Choroid plexus epithelial cell (primary cell): ENCODE results near the gene MCFD2.

Experiments used
- DNase-seq: peaks from one replicate; pipeline ENCODE4 v3.0.0-alpha.2; 2010; ENCODE audit warnings: low read depth
- H3K4me3 ChIP-seq: 2 replicates; pipeline ENCODE4 v1.5.1; 2011; ENCODE audit warnings: low read depth, mild to moderate bottlenecking, control low read depth, low read length, moderate library complexity
- CTCF ChIP-seq: conservative IDR thresholded peaks from 2 replicates; pipeline ENCODE4 v1.5.1; 2011; ENCODE audit warnings: low read depth, mild to moderate bottlenecking, control low read depth, inconsistent platforms, low read length, moderate library complexity

Gene MCFD2

GRCh38 chr2:46915281-46915810, at the start of gene MCFD2:
Gene MCFD2 (minus strand): TSS chr2:46915806. CDS start chr2:46909171, 6,635 bp downstream.
- peak; percentile 23 for DNase-seq

GRCh38 chr2:46964835-46965560, 49.4 kb upstream of the MCFD2 start:
- no peak overlapping the region for H3K4me3 ChIP-seq
- TF ChIP-seq CTCF = no peak
- DNase-seq = peak; percentile 62

More at GRCh38 chr2:46915281-46915810, at the start of gene MCFD2:
- H3K4me3 ChIP-seq = peak within 1 kb of the TSS; percentile 95
- TF ChIP-seq CTCF = no peak

- no peak overlapping the region for H3K4me3 ChIP-seq
- TF ChIP-seq CTCF = no peak
- peak; percentile 77 for DNase-seq
Measured at GRCh38 chr2:46963941-46964673, 48.5 kb upstream of the MCFD2 start.

GRCh38 chr2:46963210-46963609, 47.6 kb upstream of the MCFD2 start:
- DNase-seq = no peak
- H3K4me3 ChIP-seq = no peak overlapping the region
- TF ChIP-seq CTCF = no peak

GRCh38 chr2:46962751-46963150, 47.1 kb upstream of the MCFD2 start:
- no peak overlapping the region for H3K4me3 ChIP-seq
- TF ChIP-seq CTCF = no peak
- no peak for DNase-seq

- no peak overlapping the region for H3K4me3 ChIP-seq
- no peak for DNase-seq
- TF ChIP-seq CTCF = peak; percentile 19
Measured at GRCh38 chr2:46960618-46961017, 45.0 kb upstream of the MCFD2 start.
